Type B pancreatic cell (in vitro differentiated cells): ENCODE measurements around the gene MAG. TPM values are rescaled to one million over a fixed set of nuclear protein-coding genes. Genes with fewer than 3 reads are reported as not detected.
"Not testable (repeated sequence)": the region's sequence is repeated elsewhere in the genome, so short reads cannot be mapped to it uniquely, and the experiment has no call there.

ENCODE experiments used
- DNase-seq: peaks from one replicate; pipeline ENCODE4 v3.0.0; 2021; ENCODE audit warnings: mixed read lengths; ENCODE audit not compliant: unreplicated experiment; ENCODE audit errors: extremely low spot score
- H3K27ac Mint-ChIP-seq: 2 replicates; pipeline ENCODE4 v1.8.0; 2021; ENCODE audit warnings: mild to moderate bottlenecking, mixed read lengths
- H3K27me3 Mint-ChIP-seq: 2 replicates; pipeline ENCODE4 v1.8.0; 2021; ENCODE audit warnings: mixed read lengths
- H3K36me3 Mint-ChIP-seq: 2 replicates; pipeline ENCODE4 v1.8.0; 2021; ENCODE audit warnings: mixed read lengths
- H3K4me1 Mint-ChIP-seq: one replicate; pipeline ENCODE4 v1.8.0; 2021; ENCODE audit warnings: mixed read lengths; ENCODE audit not compliant: unreplicated experiment
- H3K4me3 Mint-ChIP-seq: 2 replicates; pipeline ENCODE4 v1.8.0; 2021; ENCODE audit warnings: mild to moderate bottlenecking, mixed read lengths
- H3K9me3 Mint-ChIP-seq: 2 replicates; pipeline ENCODE4 v1.8.0; 2021; ENCODE audit warnings: mixed read lengths
- total RNA-seq: library from RNA; stranded (reverse); gene quantifications from 2 replicates; pipeline ENCODE4 v1.2.1, GENCODE V29; 2021; ENCODE audit warnings: low replicate concordance
- TF ChIP-seq, protein P1 (sequence below): fragments of 200-600 bp; sonication (generic); conservative IDR thresholded peaks from 2 replicates; pipeline ENCODE4 v1.5.0; 2021; ENCODE audit warnings: antibody characterized with exemption, mild to moderate bottlenecking

The MAG gene
- total RNA-seq, 1 donor from 2014 or later = not detected

DNA sequence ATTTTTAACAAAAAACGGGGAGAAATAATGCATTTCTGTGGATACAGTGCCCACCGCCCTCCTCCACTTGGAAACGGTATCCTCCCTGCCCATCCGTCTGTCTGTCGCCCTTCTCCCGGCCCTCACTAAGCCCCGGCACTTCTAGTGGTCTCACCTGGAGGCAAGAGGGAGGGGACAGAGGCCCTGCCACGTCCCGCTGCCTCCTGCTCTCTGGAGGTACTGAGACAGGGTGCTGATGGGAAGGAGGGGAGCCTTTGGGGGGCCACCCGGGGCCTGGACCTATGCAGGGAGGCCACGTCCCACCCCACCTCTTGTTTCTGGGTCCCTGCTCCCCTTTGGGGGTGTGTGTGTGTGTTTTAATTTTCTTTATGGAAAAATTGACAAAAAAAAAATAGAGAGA lies 12.6 kb upstream of the MAG start:
- DNase-seq = no peak
- peaks cover 6% of the 10 kb centered on the region for H3K36me3 Mint-ChIP-seq
- H3K4me3 Mint-ChIP-seq = no peak overlapping the region
- H3K9me3 Mint-ChIP-seq = no peaks in the 10 kb centered on the region
- no peak overlapping the region for H3K27ac Mint-ChIP-seq
- peaks cover 4% of the 10 kb centered on the region for H3K4me1 Mint-ChIP-seq
- TF ChIP-seq, protein P1, sequence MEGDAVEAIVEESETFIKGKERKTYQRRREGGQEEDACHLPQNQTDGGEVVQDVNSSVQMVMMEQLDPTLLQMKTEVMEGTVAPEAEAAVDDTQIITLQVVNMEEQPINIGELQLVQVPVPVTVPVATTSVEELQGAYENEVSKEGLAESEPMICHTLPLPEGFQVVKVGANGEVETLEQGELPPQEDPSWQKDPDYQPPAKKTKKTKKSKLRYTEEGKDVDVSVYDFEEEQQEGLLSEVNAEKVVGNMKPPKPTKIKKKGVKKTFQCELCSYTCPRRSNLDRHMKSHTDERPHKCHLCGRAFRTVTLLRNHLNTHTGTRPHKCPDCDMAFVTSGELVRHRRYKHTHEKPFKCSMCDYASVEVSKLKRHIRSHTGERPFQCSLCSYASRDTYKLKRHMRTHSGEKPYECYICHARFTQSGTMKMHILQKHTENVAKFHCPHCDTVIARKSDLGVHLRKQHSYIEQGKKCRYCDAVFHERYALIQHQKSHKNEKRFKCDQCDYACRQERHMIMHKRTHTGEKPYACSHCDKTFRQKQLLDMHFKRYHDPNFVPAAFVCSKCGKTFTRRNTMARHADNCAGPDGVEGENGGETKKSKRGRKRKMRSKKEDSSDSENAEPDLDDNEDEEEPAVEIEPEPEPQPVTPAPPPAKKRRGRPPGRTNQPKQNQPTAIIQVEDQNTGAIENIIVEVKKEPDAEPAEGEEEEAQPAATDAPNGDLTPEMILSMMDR = no peak
- H3K27me3 Mint-ChIP-seq = peaks cover 7% of the 10 kb centered on the region

DNA sequence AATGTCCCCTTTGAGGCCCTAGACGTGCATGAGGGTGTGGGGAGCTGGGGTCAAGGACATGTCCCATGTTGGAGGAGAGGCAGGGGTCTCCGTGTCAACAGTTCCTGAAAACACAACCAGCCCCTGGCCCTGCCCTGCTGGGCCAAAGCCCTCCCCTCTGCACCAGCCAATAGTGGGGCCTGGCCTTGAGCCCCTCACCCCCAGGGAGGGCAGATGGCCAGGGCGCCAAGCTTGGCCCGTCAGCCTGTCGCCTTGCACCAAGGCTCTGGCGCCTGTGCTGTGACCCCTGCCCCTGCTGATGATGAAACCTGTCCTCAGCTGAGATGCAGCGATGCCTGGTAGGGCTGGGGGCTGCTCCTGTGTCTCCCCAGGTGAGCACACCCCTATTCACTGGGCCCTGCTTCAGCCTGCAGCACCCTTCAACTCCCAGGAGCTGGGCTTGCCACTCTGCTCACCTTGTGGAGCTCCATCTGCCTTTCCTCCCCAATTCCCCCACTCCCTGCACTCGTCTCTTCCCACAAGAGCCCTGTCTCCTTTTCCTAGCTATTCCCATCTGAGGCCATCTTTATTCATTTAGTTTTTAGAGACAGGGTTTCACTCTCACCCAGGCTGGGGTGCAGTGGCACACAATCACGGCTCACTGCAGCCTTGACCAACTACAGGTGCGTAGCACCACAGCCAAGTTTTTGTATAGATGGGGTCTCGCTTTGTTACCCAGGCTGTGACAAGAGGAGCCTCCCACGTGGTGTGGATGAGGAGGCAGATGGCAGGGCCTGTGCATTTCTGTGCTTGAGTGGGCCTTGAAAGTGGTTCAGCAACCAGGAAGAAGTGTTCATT lies 11.8 kb upstream of the MAG start:
- DNase-seq = no peak
- Mint-ChIP-seq H3K4me1 (peaks cover 4% of the 10 kb centered on the region), H3K36me3 (peaks cover 6% of the 10 kb centered on the region), H3K27ac (no peak overlapping the region), H3K9me3 (no peaks in the 10 kb centered on the region), H3K4me3 (no peak overlapping the region), H3K27me3 (peaks cover 7% of the 10 kb centered on the region)
- TF ChIP-seq, protein P1 = no peak

DNA sequence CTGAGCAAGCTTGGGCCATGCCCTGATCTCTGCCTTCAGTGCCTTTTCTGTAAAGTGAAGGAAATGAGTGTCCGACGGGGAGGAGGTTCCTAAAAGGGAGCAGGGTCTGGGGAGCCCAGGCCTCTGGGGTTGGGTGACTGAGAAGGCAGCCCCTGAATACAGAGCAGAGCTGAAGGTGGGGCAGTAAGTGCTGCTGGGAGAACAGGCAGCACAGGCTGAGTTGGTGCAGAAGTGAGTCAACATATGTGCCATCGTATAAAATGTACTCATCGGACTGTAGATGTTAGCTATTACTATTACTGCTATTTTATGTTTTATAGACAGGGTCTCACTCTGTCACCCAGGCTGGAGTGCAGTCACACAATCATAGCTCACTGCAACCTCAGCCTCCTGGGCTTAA lies 10.7 kb upstream of the MAG start:
- peaks cover 4% of the 10 kb centered on the region for H3K4me1 Mint-ChIP-seq
- peaks cover 7% of the 10 kb centered on the region for H3K27me3 Mint-ChIP-seq
- TF ChIP-seq, protein P1 = no peak
- no peak for DNase-seq
- no peak overlapping the region for H3K4me3 Mint-ChIP-seq
- no peaks in the 10 kb centered on the region for H3K9me3 Mint-ChIP-seq
- no peak overlapping the region for H3K27ac Mint-ChIP-seq
- no peaks in the 10 kb centered on the region for H3K36me3 Mint-ChIP-seq

DNA sequence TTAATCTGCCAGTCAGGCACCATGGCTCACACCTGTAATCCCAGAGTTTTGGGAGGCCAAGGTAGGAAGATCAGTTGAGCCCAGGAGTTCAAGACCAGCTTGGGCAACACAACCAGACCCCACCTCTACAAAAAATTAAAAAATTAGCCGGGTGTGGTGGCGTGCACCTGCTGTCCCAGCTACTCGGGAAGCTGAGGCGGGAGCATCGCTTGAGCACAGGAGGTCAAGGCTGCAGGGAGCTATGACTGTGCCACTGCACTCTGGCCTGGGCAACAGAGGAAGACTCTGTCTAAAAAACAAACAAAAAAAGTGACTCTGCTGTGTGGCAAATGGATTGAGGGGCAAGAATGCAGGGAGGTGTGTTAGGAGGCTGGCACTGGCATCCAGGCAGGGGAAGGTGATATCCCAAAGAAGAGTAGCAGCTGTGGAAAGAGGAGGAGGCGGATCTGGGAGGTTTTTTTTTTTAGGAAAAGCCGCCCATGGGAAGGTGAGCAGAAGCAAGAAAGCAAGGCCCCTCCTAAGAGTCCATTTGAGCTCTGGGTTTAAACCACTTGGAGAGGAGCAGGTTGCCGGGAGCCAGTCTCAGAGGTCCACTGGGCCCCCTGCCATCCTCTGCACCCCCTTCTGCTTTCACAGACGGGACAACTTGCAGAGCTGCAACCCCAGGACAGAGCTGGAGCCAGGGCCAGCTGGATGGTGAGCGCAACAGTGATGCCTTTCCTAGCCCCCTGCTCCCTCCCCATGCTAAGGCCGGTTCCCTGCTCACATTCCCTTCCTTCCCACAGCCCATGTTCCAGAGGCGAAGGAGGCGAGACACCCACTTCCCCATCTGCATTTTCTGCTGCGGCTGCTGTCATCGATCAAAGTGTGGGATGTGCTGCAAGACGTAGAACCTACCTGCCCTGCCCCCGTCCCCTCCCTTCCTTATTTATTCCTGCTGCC lies 7.5 kb upstream of the MAG start:
- no peak overlapping the region for H3K4me3 Mint-ChIP-seq
- peaks cover 4% of the 10 kb centered on the region for H3K4me1 Mint-ChIP-seq
- TF ChIP-seq, protein P1 = no peak
- no peak overlapping the region for H3K27ac Mint-ChIP-seq
- H3K36me3 Mint-ChIP-seq = no peaks in the 10 kb centered on the region
- no peaks in the 10 kb centered on the region for H3K9me3 Mint-ChIP-seq
- peaks cover 7% of the 10 kb centered on the region for H3K27me3 Mint-ChIP-seq
- DNase-seq = no peak

DNA sequence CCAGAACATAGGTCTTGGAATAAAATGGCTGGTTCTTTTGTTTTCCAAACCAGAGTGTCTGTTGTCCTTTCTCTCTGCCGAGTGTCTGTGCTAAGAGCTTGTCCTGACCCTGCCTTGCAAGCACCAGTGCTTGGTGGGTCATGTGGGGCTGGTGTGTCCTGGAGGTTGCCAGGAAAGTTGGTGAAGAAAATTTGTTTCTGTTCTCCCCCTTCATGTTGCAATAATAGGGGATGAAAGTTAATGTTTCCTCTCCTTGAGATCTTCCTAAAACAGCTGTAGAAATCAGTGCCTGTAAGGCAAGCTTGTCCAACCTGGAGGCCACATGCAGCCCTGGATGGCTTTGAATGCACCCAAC lies 6.9 kb upstream of the MAG start:
- DNase-seq = no peak
- Mint-ChIP-seq H3K27ac (no peak overlapping the region), H3K36me3 (no peaks in the 10 kb centered on the region), H3K4me1 (peaks cover 4% of the 10 kb centered on the region), H3K27me3 (peaks cover 7% of the 10 kb centered on the region), H3K4me3 (no peak overlapping the region), H3K9me3 (no peaks in the 10 kb centered on the region)
- TF ChIP-seq, protein P1 = no peak

DNA sequence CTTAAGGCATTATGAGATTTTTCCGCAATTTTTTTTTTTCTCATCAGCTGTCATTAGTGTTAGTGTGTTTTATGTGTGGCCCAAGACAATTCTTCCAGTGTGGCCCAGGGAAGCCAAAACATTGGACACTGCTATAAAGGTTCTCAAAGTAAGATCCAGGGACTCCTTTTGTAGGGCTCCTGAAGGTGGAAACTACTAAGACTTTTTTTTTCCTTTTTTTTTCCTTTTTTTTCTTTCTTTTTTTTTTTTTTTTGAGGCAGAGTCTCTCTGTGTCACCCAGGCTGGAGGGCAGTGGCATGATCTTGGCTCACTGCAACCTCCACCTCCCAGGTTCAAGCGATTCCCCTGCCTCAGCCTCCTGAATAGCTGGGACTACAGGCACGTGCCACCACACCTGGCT lies 6.5 kb upstream of the MAG start:
- not testable (repeated sequence) for H3K4me3 Mint-ChIP-seq, H3K27ac Mint-ChIP-seq, H3K9me3 Mint-ChIP-seq, H3K36me3 Mint-ChIP-seq, DNase-seq, H3K4me1 Mint-ChIP-seq, H3K27me3 Mint-ChIP-seq

DNA sequence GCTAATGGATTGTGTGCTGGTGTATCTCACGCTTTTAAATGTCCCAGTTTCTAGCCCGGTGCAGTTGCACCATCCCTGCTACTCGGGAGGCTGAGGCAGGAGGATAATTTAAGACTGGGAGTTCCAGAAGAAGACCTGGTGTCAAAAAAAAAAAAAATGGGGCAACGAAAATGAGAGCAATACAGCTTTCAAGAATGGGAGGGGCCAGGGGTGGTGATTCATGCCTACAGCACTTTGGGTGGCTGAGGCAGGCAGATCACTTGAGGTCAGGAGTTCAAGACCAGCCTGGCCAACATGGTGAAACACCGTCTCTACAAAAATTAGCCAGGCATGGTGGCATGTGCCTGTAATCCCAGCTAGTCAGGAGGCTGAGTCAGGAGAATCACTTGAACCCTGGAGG lies 5.9 kb upstream of the MAG start:
- H3K4me1 Mint-ChIP-seq, H3K9me3 Mint-ChIP-seq, H3K27ac Mint-ChIP-seq, H3K27me3 Mint-ChIP-seq, DNase-seq, H3K4me3 Mint-ChIP-seq, H3K36me3 Mint-ChIP-seq: not testable (repeated sequence)
